ENCODE results near the gene ARVCF. TPM values are rescaled to one million over a fixed set of nuclear protein-coding genes. Genes with fewer than 3 reads are reported as not detected.

ARVCF gene
- total RNA-seq, 1 donor from 2014 or later = 25.4 TPM

DNA sequence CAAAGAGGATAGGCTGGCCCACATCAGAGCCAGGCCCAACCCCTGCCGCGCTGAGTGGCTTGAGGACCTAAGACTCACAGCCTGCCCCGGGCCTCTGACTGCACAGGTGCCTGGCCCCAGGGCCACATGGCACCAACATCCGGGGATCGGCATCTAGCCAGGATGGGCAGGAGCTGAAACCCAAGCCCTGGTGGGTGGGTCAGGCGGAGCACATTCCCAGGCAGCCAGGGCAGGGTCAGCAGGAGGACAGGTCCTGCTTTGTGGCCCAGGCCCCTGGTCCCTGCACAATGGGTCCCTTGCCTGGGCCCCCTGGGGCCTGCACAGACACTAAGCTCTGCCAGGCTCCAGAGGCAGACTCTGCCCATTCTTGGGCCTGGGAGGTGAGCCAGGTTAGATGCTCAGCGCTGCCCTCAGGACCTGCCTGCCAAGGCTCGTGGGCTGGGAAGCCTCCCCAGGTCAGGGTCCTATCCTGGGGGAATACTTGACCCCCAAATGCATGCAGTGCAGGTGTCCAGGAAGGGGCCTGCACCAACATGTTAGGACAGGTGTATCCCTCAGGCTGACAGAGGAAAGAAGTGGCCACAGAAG is 33.5 kb downstream of the ARVCF start:
- DNase-seq = no peak
- Histone ChIP-seq H3K4me1 (peaks cover 54% of the 10 kb centered on the region), H3K27ac (replicated peaks) (peak overlapping the region; percentile 94), H3K27me3 (ENCODE audit: low read depth) (no peaks in the 10 kb centered on the region), H3K4me3 (no peak overlapping the region), H3K36me3 (peaks cover 39% of the 10 kb centered on the region), H3K9me3 (replicated peaks) (no peaks in the 10 kb centered on the region)
- no peak for TF ChIP-seq CTCF (IDR thresholded peaks at IDR 0.05; ENCODE audit: borderline replicate concordance)
- intact Hi-C loops (cut with micrococcal nuclease) = no loop called here

DNA sequence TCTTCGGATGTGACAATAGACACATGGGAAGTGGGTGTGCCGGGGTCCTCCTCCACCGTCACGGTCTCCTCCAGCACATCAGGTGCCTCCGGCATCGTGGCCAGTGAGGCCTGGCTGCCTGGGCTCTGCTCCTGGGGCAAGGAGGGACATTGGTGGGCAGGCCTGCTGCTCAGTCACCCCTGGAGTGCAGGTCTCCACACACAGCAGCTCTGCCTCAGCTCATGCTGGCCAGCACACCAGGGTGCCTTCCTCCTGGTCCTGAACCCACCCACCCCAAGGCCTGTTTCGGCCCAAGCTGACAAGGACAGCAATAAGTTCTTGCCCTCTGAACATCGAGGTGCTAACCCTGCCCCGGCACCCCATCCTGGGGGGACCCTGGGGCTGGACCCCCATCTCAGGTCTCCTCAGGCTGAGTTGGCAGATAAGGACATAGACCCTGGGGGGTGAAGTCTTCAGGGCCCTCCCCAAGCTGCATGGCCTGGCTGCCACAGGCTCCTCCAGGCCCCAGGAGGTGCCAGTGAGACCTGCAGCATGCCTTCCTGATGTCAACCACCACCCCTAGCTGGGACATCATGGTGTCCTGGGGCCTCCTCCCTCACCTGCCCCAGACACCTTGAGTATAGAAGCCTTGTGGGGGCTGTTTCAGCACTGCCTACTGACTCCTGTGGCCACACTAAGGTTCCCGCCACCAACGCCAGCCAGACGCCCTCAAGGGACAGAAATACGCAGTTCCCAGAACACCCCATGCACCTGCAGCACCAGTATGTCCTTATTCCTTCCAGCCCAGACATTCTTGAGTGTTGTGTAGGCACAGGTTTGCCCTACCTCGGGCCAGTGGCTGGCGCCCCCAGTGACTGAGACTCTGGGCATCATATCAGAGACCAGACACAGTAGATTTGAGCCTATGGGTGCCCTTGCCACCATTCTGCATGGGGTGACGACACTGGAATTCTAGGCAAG is 34.4 kb downstream of the ARVCF start:
- Histone ChIP-seq H3K27me3 (ENCODE audit: low read depth) (no peaks in the 10 kb centered on the region), H3K9me3 (replicated peaks) (no peaks in the 10 kb centered on the region), H3K4me3 (no peak overlapping the region), H3K36me3 (peaks cover 47% of the 10 kb centered on the region), H3K4me1 (peaks cover 46% of the 10 kb centered on the region), H3K27ac (replicated peaks) (peak overlapping the region; percentile 94)
- no peak for DNase-seq
- TF ChIP-seq CTCF (IDR thresholded peaks at IDR 0.05; ENCODE audit: borderline replicate concordance) = no peak
- intact Hi-C loops (cut with micrococcal nuclease) = no loop called here

DNA sequence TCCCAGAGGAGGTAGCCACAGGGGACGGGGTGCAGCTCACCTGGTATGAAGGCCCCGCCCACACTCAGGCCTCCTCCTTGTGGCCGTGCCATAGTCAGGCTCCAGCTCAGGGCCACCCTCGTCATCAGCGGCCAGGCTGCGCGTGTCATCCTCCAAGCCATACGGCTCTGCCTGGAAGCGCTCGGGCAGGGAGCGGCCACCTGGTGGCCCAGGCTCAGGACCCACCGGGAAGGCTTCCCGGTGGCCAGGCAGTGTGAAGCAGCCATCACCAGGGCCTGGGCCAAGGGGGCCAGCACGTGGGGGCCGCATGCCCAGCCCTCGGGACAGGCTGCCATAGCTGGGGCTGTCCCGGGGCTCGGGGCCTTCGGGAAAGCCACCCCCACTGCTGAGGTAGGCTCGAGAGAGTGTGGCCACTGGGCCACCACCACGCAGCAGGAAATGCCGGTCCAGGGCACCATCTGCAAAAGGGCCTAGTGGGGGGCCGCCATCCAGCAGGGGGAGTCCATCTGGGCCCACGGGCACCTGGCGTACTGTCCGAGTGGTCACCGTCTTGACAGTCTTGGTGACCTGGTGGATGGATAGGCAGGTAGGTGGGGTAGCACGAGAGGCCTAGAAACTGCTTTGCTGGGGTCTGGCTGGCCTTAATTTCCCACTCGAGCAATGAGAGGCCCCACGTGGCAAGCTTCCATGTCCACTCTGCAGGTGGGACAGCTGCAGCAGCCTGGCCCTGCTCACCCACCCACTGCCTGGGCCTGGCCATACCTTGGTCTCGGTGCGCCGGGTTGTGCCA is 35.3 kb downstream of the ARVCF start:
- Histone ChIP-seq H3K36me3 (peaks cover 54% of the 10 kb centered on the region), H3K4me1 (peaks cover 39% of the 10 kb centered on the region), H3K27me3 (ENCODE audit: low read depth) (no peaks in the 10 kb centered on the region), H3K9me3 (replicated peaks) (no peaks in the 10 kb centered on the region), H3K4me3 (no peak overlapping the region), H3K27ac (replicated peaks) (no peak overlapping the region)
- intact Hi-C loops (cut with micrococcal nuclease) = no loop called here
- no peak for DNase-seq
- TF ChIP-seq CTCF (IDR thresholded peaks at IDR 0.05; ENCODE audit: borderline replicate concordance) = no peak

GRCh38 chr22:19980766-19981165 is 35.9 kb downstream of the ARVCF start:
- DNase-seq = no peak
- peaks cover 33% of the 10 kb centered on the region for H3K4me1 ChIP-seq

More at GRCh38 chr22:19980766-19981165, 35.9 kb downstream of the ARVCF start:
- no peak overlapping the region for H3K27ac ChIP-seq (replicated peaks)
- no peak for TF ChIP-seq CTCF (IDR thresholded peaks at IDR 0.05; ENCODE audit: borderline replicate concordance)
- intact Hi-C loops (cut with micrococcal nuclease) = no loop called here
- no peak overlapping the region for H3K4me3 ChIP-seq
- H3K9me3 ChIP-seq (replicated peaks) = no peaks in the 10 kb centered on the region
- H3K36me3 ChIP-seq = peaks cover 57% of the 10 kb centered on the region
- no peaks in the 10 kb centered on the region for H3K27me3 ChIP-seq (ENCODE audit: low read depth)
